GM21786 (cell line): ENCODE results near the gene PARD3.
"Not testable (repeated sequence)": the region's sequence is repeated elsewhere in the genome, so short reads cannot be mapped to it uniquely, and the experiment has no call there.

Experiments
- ATAC-seq: cut with Tn5 transposase; IDR thresholded peaks from one replicate; pipeline ENCODE4 v1.9.1; 2021; ENCODE audit not compliant: unreplicated experiment

PARD3 gene

DNA sequence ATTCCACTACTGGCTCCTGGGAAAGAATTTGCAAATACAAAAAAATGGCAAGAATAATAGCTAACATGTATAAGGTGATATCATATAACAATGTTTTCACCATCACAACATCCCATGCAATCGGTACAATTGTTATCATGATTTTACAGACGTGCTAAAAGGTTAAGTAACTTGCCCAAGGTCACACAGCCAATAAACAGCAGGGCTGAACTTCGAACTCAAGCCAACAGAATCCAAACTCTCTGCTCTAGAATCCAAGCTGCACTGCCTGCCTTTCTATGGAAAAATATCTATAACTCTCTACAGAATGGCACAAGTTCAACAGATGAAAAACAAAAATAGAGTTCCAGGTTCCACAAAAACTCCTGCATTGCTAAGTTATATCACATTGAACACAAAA is 160.9 kb downstream of the PARD3 start:
- ATAC-seq = no peak

DNA sequence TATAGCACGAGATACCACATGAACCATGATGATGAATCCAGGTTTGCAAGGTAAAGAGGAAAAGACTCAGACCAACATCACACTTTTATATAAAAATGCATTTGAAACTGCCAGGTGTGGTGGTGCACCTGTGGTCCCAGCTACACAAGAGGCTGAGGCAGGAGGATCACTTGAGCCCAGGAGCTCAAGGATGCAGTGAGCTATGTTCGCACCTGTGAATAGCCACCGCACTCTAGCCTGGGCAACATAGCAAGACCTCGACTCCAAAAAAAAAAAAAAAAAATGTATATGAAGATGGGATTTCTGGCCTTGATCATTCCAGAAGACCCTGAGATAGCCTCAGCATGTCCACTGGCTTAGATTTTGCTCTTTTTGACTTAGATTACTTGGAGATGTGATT is 161.6 kb downstream of the PARD3 start:
- ATAC-seq = no peak

DNA sequence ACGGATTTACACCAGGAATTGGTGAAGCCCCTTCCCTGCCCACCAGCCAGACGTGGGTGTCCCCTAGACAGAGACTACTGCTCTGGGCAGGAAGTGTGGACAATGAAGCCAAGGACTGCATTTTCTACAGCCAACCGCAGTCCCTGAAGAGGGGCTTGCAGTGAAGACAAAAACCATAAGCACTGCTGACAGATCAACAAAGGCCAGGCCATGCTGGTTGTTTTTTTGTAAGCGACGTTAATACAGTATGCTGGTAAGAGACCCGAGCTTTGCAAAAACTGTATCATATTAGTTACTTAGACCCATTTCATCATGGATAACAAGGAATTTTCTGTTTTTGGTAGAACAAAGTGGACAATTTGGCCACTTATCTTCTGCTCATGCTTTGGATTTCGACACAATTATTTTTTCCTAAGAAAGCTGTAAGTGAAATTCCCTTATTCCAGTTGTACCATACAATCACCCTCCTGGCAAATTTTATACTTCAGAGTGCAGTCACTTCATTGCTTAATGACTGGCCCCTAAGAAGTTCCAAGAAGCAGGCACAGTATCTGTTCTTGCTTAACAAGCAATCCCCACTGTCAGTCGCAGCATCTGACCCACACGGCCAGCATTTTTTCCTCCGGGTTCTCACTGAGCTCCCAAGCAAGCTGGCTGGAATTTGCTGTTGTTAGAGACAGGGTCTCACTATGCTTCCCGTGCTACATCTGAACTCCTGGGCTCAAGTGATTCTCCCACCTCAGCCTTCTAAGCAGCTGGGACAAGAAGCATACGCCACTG is 163.5 kb downstream of the PARD3 start:
- ATAC-seq = no peak

DNA sequence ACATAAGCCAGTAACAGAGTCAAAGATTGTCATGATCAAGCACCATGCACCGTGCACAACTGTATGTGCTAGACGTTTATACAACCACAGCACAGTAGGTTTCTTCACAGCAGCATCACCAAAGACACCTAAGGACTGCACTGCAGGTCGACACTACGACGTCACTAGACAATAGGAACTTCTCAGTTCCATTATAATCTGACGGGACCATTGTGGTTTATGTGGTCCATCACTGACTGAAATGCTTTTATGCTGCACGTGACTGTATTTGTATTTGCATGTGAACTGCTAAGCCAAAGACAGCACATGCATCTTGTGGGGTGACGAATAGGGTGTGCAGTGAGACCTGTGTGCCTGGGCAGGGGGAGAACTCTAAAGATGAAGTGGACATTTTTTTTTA is 164.9 kb downstream of the PARD3 start:
- ATAC-seq = no peak

DNA sequence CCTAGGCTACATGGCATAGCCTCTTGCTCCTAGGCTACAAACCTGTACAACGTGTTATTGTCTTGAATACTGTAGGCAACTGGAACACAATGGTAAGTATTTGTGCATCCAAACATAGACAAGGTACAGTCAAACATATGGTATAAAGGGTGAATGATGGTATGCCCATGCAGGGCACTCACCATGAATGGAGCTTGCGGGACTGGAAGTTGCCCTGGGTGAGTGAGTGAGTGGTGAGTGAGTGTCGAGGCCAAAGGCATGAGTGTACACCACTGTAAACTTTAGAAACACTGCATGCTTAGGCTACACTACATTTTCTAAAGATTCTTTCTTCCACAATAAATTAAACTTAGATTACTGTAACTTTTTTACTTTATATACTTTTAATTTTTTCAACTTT is 165.7 kb downstream of the PARD3 start:
- no peak for ATAC-seq

DNA sequence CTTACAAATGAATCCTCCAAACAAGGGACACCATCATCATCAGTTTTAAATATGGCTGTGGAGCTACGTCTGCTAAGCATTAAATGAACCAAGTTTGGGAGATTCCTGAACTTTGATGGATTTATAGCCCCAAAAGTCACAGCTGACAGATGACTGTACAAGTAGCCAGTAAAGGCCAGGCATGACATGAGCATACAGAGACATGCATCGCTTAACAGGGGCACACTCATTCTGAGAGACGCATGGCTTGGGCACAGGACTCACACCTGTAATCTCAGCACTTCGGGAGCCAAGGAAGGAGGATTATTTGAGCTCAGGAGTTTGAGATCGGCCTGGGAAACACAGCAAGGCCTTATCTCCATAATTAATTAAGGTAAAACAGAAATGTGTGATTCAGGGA is 166.2 kb downstream of the PARD3 start:
- no peak for ATAC-seq

DNA sequence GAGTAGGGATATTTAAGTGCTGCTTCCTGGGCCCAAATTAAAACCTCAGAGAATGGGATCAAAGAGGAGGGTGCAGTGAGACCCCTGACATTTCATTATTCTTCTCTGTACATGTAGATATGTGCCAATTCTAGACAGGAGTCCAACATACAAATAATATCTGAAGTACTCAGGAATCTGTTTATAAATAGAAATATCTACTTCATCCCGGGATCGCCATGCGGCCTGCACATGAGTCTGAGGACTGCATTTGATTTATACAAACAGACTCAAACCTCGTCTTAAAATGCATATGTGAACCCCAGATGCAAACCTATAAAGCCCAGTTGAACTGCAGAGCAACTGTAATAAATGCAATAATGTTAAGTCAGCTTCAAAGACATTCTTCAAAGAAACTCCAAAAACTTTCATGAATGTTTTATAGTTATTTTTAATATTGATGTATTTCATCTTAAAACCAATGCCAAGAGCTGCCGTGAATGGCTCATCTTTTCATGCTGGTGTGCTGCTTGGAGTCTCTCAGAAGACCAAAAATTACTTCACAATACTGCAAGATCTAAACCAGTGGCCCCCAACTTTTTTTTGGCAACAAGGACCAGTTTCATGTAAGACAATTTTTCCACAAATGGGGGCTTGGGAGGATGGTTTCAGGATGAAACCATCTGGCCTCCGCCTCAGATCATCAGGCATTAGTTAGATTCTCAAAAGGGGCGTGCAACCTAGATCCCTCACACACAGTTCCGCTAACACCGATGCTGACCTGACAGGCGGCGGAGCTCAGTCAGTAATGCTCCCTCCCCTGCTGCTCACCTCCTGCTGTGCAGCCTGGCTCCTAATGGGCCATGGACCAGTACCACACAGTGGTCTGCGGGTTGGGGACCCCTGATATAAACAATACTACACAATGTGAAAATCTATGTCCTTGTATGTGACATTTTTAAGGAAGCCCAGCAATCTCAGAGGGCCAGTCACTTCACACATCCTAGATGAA is 166.9 kb downstream of the PARD3 start:
- ATAC-seq = no peak

DNA sequence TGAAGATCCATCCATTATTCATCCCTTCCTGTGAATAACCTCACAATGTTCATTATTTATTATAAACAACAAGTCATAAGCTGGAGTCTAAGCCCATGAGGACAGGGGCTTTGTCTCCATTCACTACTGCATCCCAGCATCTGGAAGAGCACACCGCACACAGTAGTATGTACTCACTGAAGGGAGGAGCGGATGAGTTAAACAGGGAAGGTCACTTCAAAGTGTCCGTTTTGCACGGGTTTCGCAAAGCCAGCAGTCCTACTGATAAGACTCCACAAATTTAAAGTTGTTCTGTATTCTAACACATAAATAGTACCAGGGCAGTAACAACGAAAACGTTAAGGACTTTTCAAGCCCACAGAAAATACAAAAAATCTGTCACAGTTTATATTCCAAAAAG is 167.9 kb downstream of the PARD3 start:
- no peak for ATAC-seq

DNA sequence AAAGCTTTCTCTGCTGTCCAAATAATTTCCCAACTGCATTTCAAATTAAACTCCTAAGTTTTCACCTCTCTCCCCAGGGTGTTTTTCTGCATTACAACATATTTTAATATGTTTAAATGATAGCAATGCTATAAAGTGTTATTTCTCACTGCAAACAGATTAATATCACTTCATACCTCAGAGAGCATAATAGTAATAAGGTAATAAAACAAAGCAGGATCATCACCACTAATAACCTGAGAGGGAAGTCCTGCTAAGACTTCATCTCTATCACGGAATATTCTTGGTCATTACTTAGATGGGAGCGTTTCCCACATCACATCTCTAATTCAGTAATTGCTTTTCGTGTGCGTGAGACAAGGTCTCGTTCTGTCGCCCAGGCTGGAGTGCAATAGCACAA is 168.8 kb downstream of the PARD3 start:
- no peak for ATAC-seq

DNA sequence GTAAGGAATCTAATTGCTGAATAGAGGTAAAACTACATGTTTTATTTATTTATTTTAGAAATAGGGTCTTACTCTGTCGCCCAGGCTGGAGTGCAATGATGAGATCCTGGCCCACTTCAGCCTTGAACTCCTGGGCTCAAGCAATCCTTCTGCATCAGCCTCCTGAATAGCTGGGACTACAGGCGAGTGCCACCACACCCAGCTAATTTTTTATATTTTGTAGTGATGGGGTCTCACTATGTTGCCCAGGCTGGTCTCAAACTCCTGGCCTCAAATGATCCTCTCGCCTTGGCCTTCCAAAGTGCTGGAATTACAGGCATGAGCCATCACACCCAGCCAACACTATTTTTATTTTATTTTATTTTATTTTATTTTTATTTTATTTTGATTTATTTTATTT is 170.3 kb downstream of the PARD3 start:
- ATAC-seq = not testable (repeated sequence)

DNA sequence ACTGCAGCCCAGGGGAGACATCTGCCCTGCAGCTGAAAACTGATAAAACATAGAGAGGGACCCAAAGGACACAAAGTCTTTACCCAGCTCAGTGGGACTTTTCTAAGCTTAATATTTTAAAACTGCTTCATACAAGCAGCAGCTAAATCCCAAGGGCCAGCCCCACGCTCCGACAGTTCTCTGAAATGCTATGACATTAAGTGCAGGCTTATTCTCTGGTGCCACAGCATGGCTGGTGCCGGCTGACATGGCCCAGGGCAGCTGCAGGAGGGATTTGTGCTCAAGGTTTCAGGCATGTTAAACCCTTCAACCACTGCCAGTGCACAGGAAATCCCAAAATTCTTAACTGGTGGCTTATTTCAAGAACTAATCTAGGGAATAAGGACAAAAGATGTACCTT is 170.9 kb downstream of the PARD3 start:
- no peak for ATAC-seq

DNA sequence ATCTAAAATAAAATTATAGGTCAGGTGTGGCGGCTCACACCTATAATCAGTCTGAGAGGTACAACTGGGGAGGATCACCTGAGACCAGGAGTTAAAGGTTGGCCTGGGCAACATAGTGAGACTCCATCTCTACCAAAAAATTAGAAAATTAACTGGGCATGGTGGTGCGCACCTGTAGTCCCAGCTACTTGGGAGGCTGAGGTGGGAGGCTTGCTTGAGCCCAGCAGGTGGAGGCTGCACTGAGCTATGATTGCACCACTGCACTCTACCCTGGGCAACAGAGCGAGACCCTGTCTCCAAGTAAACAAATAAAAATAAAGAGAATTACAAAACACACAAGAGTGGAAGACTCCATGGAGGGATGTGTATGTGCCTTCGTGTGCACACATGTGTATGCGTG is 171.5 kb downstream of the PARD3 start:
- no peak for ATAC-seq

DNA sequence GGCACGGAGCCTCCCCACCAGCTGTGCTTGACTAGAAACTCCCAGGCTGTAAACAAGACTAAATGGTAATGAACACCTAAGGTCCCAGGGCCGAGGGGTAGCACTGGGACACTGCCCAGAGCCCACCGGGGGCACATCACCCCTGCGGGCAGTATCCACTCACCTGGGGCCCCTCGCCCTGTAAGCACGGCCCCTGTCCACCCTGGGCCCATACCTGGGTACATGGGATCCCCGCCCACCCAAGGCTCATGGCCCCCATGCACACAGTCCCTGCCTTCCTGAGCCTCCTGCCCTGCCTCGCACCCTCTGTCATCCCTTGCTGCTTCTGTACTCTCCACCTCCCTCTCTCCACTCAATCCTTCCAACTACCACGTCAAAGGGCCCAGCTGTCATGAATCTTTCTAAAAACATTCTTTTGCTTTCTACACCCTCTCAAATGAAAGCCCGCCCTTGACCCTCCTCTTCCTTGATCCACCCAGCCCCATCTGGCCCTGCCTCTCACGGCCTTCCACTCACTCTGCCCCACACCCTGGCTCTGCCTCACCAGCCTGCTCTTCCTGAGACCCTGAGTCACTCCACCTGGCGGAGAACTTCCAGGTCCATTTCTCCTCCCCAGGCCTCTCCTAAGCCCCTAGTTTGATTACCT is 173.1 kb downstream of the PARD3 start:
- no peak for ATAC-seq

DNA sequence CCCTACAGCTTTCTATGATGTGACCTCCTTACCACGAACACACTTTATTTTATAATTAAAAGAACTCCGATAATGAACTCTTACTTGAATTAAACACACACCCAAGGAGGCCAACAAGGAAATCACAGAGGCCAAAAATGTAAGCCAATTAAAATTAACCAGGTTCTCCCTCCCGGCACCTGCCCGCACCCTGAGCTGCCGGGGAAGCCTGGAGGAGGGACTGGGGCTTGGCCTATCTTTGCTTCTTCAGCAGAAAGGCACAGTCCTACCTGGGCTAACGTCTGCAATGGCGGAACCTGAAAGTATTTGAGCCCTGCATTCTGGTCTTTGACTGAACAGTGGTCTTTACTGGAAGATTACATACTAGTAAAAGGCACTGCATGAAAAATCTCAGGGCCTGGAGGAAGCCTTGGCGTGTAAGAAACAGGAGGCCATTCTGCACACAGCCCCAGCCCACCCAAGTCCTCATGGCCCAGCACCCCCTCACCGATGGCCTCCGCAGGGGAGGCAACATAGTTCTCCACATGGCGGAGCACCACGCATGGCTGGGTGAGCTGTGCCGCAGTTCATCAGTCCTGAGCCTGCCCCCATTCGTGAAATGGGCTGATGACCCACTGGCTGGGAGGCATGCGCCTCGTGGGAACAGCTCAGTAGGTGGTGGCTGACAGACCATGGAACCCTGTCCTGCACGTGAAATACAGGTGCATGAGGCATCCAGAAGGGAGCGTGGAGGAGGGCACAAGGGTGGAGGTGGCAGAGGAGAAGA is 173.8 kb downstream of the PARD3 start:
- ATAC-seq = no peak

DNA sequence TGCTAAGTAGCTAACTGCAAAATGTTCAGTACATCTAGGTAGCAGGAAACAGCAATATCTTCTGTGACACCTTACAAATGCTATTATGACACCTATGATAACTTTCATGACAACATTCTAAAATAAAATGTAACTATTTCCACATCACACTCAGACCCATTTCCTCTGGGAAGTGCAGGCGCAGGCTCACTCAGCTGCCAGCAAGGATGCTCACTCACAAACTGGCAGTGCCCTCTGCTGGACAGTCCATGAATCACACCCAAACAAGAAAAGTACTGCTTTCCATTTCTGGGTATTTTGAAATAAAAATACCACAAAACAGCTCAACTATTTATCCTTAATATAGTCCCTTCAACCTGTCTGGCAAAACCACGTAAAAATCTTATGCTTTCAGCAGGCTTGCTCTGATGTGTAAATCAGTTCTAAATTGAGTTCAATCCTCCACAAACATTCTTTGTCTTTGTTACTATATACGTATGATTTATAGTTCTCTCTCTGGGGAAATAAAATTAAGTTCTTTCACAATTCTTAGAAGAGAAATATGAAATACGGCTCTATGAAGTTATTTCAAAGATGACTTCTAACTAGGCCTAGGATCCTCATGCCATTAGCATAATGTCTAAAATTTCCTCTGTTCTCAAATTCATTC is 176.6 kb downstream of the PARD3 start:
- ATAC-seq = no peak

DNA sequence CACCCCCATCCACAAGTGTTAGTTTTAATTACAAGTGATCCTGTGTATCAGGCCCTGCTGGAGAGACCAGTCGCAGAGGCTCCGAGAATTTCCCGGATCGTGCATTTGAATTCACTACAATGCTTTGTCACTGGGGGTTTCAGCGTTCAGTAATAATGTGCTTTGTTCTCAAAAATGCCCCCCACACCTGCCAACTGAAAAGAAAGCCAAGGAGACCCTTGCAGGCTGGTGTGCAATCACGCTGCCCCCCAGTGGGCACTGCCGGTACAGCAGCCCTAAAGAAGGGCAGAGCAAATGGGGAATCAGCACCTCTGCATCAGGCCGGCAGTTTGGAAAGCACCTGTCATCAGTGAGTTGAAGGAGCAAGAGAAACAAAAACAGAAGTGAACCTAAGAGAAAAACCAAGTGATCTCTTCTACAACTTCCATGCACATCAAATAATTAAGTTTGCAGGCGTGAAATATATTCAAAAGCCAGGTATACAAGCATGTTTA is 177.6 kb downstream of the PARD3 start:
- ATAC-seq = peak; percentile 73

DNA sequence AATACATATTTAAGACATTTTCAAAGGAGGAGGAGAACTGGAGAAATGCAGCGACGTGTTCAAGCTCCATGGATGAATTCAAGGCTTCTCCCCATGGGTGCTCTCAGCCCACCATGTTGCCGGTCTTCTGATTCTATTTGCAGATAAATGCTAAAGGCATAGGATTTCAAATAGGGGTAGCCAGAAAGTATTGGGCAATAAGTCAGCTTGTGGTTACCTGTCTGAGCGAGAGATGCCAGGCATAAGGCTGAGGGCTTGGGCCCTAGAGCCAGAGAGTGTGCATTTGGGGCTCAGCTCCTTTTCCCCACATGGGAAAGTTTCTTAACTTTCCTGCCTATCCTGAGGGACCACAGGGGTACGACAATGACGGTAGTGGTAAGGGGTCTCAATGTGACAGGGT is 180.0 kb downstream of the PARD3 start:
- ATAC-seq = no peak

DNA sequence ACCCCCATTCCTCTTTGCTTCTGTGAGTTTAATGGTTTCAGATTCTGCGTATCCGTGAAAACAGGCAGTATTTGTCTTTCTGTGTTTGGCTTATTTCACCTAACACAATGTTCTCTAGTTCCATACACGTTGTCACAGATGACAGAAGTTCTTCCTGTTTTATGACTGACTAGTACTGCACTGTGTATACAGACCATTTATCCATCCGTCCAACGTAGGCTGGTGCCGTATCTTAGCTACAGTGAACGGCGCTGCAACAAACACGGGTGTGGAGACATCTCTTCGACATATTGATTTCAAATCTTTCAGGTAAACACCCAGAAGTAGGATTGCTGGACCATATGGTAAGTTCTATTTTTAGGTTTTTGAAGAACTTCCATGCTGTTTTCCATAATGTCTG is 181.7 kb downstream of the PARD3 start:
- ATAC-seq = no peak

DNA sequence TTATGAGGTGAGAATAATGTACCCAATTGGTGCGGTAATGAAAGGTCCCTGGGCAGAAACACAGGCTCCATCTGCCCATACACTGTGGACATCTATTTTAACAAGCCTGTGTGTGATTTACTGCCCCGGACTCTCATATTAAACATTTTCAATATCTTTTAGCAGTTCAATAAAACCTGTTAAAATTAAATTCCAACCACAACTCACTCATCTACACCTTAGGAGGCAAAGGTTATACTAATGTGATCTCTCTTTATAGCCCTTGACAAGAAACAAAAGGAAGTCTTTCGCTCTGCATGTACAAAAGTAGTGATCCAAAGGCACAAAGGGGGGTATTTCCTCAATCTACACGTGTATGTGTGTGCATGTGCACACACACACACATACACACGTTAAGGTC is 186.0 kb downstream of the PARD3 start:
- ATAC-seq = no peak

DNA sequence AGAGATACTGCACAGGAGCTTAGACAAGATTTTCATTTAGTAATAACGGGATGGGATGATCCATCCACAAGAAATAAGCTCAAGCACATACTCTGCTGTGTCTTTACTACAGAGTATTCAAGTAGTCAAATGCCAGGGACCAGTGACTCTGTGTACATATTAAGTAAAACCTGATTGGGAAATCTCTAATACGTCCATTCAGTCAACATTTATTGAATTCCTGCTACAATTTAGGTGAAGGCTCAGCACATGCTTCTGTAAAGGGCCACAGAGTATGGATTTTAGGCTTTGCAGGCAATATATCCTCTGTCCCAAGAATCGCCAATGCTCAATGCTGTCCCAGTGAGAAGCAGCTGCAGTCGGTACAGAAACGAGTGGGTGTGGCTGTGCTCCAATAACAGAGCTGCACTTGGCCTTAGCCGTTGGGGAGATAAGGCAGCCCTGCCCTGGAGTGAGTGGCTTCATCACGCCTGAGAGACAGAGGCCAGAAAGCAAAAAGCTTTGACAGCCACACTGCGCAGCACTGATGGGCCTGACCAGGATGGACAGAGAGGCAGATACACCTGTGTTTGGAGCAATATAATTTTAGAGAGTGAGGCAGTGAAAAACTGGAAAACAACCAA is 186.8 kb downstream of the PARD3 start:
- no peak for ATAC-seq
